NOMO-1 treated with dmso at 0.1 percent for 144 hours (cell line): Measurements from ENCODE around the gene VEPH1.
A peak's percentile ranks its signal among the peaks of the same experiment; 100 is the strongest.

ENCODE experiments used
- DNase-seq: peaks from one replicate; lab custom pipeline; 2025; ENCODE audit not compliant: unreplicated experiment; lab: John Stamatoyannopoulos, UW

The VEPH1 gene

GRCh38 chr3:157526036-157526435 is 22.8 kb upstream of the VEPH1 start:
- no peak for DNase-seq

GRCh38 chr3:157523814-157524213 is 20.6 kb upstream of the VEPH1 start:
- DNase-seq: no peak

GRCh38 chr3:157522648-157523047 is 19.4 kb upstream of the VEPH1 start:
- no peak for DNase-seq

DNA sequence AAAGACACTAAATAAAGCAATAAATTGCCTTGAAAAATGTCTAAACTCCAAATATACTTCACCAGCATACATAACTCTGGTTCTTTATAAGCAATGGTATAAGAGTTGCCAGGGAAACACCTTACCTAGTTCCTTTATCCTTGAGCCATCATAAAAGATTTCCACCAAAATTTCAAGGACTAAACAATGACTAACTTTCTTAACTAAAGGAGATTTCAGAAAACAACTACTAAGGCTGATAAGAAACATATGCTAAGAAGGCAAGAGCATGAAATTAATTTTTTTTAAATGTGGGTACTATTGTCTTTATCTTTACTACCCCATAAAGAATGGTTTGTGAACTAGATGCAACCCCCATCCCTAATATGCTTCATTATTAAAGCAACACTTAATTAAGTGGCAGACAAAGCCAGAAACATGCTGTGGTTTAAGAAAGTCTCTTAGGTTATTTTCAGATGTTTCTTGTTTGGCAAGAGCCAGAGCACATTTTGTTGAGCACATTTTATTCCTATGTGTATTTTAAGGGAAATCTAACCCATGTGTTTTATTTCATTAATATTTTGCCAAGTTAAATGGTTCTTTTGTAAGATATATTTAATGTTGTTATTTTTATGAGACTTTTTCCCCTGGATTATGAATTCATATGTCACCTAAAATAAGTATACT is 17.4 kb upstream of the VEPH1 start:
- no peak for DNase-seq

- no peak for DNase-seq
Measured at GRCh38 chr3:157518881-157519280, 15.7 kb upstream of the VEPH1 start.

- no peak for DNase-seq
Measured at GRCh38 chr3:157516928-157517327, 13.7 kb upstream of the VEPH1 start.

DNA sequence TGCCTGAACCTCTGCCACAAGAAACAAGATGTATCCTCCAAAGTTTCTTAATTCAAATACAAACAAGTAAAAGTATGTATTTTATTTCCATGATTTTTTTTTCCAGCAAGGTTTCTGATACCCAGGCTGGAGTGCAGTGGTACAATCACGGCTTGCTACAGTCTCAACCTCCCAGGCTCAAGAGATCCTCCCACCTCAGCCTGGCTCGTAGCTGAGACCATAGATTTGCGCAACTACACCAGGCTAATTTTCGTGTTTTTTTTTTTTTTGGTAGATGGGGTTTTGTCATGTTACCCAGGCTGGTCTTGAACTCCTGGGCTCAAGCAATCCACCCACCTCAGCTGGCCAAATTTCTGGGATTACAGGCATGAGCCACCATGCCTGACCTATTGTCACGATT is 12.2 kb upstream of the VEPH1 start:
- DNase-seq: peak; percentile 13

GRCh38 chr3:157514371-157514895 is 11.2 kb upstream of the VEPH1 start:
- DNase-seq: no peak

GRCh38 chr3:157513585-157513984 is 10.4 kb upstream of the VEPH1 start:
- DNase-seq: no peak

- DNase-seq: no peak
Measured at GRCh38 chr3:157512534-157512933, 9.3 kb upstream of the VEPH1 start.

DNA sequence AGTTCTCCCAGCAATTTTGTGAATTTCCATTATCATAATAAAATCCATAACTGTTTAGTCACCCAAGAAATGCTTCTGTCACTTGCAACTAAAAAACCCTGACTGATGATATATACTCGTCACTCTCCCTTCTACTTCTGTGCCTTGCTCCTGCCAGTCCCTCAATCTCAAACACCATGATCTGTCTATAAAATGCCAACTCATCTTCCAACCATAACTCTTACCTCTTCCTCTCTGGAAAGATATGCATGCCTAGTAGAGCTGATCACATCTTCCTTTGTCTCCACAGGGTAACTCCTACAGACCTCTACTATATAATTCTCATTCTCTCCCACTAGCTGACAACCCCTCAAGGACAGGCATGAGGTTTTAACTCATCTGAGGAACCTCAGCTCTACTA is 5.2 kb upstream of the VEPH1 start:
- DNase-seq: no peak

- no peak for DNase-seq
Measured at GRCh38 chr3:157501863-157502262, 1.4 kb downstream of the VEPH1 start.

GRCh38 chr3:157500232-157500631 is 3.0 kb downstream of the VEPH1 start:
- DNase-seq: no peak

DNA sequence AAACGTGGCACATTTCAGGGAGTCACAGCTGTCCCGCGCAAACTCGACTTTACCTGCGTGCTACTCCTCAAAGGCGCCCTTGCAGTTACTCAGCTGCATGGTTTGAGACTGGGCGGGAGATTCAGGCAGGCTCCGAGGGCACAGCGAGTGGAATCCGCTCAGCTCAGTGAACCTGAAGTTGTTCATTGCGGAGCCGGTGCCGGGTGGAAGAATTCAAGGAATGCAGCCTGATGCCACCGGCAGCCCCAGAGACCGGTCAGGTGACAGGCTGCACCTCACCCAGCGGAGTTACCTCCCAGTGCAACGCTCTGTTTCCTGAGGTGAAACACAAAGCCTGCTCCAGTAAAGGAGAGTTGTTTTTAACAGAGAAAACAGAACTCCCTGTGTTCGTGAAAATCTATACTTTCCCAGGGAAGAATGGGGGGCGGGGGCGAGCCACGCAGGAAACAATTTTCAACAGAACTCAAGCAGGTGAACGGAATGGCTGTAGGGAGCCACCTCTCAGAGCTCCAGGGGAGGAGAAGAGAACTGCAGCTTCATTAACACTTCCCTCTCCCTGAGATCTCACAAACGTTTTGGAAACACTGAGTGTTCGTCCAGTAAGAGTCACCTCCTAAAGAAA is 3.8 kb downstream of the VEPH1 start:
- DNase-seq: no peak

GRCh38 chr3:157498371-157498770 is 4.8 kb downstream of the VEPH1 start:
- DNase-seq: no peak

DNA sequence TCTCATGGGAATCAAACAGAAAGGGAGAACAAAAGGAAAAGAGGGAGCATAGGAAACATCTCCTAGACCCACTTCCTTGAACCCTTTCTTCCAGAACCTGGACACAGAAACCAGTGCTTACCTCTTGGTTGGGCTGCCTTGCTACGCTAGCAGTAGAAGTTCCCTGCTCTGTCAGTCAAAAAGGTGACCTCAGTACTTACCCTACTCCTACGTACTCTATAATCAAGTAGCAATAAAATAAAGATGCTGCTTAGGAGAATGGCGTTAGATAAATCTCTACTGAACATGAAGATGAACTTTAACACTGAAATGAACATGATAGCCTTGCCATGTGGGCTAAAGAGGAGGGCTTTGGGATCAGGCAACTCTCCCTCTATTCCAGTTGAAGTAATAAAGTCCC is 7.4 kb downstream of the VEPH1 start:
- no peak for DNase-seq

- no peak for DNase-seq
Measured at GRCh38 chr3:157494581-157495281, 8.5 kb downstream of the VEPH1 start.

DNA sequence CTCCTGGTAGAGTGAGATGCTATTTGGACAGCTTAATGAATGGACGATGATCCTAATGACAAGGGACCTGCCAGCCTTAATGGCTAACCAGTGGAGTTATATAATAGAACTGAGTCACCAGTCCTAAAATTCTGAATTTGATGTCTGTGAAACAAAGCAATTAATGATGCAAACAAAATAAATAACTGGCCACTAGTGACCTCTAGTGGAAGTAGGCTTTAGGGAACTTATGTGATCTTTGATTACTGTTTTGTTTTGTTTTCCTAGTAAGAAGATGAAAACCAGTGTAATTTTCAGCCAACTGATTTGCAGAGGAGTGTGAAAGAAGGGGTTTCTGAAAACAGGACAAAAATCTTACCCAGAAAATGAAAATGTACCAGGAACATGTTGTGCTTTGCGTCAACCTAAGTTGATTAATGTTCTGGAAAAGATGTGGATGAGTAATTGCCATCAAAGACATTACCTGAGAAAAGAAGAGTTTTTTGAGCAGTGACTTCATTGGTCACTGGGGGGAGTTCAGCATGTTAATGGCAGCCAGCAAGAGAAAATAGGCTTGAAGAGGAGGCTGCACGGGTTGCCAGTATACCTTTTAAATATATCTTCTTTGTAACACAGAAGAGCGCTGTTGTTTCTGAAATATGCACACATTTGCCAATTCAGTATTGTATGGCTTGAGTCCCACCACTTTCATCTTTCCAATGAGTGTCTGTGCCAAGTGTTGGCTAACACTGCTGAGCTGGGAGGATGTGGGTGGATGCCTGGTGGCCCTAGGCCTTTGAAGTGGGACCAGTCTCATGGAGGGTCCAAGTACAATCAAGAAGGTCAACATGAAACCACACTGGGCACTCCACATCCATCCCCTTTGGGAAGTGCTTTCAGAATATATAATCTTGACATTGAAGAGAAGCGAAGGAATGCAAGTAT is 9.3 kb downstream of the VEPH1 start:
- DNase-seq: no peak

DNA sequence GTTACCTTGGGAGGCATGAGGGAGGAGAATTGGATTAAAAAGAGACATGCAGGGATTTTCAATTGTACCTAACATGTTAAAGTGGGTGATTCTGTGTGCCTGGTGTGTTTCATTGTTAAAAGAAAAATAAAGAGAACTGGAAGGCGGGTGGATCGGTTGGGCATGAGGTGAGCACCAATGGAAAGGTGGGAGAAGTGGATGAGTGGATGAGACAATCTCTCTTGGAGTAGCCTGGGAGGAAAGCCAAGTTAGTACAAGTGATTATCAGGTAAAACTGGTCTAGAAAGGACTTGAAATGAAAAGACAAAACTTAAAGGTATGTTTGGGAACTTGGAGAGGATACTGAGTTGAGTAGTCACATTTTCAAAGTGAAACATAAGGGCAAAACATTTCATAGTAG is 12.1 kb downstream of the VEPH1 start:
- DNase-seq: no peak

DNA sequence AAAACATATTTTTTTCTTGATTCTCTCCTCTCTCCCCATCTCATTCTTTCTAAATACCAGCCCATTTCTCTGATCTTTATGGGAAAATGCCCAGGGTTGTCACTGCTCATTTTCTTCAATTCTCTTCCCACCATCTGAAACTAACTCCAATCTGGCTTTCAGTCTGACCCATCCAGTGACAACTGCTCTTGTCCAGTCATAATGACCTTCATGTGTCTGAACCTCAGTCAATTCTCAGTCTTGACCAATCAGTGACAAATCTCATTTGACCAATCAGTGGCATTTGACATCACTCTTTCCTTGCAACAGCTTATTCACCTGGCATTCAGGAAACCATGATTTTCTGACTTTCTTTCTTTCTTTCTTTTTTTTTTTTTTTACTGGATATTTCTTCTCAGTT is 15.1 kb downstream of the VEPH1 start:
- no peak for DNase-seq

DNA sequence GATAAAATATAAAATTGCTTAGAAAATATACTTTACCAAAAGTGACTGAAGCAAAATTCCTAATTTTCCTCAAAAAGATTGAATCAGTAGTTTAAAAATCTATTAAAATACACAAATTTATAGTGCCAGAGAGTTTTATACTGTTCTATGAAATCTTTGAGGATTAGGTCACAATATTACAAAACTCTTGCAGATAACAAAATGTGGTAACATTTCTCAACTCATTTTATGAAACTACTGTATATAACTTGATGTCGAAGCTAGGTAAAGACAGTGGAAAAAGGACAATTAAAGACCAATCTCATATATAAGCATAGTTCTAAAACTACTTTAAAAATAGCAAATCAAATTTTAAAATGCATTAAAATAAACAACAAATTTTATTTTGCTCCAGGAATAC is 15.9 kb downstream of the VEPH1 start:
- no peak for DNase-seq
